ENCODE data around the gene BMP8B.
"Not testable (repeated sequence)": the region's sequence is repeated elsewhere in the genome, so short reads cannot be mapped to it uniquely, and the experiment has no call there.

The BMP8B gene

GRCh38 chr1:39779821-39780220 lies 8.8 kb downstream of the BMP8B start:
- FAIRE-seq = no peak
- no peak for DNase-seq (ENCODE audit: insufficient read length, low spot score)

DNA sequence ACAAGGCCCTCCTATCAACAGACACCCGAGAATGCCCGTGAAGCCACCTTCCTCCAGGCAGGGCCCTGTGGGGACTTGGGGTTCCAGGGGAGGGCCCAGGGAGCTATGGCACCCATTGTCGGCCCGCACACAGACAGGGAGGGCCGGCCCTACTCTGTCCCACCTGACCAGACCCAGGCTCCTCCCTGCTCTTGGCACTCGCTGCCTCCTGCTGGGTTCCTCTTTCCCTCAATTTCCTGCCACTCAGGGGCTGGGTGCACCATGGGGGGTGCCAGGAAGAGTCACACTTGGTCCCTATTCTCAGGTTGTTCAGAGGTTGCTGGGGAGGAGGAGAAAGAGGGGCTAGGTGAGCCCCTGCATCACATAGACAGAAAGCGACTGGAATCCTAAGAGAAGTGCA lies 9.5 kb downstream of the BMP8B start:
- DNase-seq (ENCODE audit: insufficient read length, low spot score) (no peak), FAIRE-seq (no peak)

- FAIRE-seq; DNase-seq (ENCODE audit: insufficient read length, low spot score): not testable (repeated sequence)
Observed at GRCh38 chr1:39778463-39779099, 10.1 kb downstream of the BMP8B start.

GRCh38 chr1:39777896-39778295 lies 10.8 kb downstream of the BMP8B start:
- DNase-seq (ENCODE audit: insufficient read length, low spot score); FAIRE-seq: not testable (repeated sequence)

- DNase-seq (ENCODE audit: insufficient read length, low spot score) (no peak), FAIRE-seq (no peak)
Observed at GRCh38 chr1:39777306-39777705, 11.4 kb downstream of the BMP8B start.

DNA sequence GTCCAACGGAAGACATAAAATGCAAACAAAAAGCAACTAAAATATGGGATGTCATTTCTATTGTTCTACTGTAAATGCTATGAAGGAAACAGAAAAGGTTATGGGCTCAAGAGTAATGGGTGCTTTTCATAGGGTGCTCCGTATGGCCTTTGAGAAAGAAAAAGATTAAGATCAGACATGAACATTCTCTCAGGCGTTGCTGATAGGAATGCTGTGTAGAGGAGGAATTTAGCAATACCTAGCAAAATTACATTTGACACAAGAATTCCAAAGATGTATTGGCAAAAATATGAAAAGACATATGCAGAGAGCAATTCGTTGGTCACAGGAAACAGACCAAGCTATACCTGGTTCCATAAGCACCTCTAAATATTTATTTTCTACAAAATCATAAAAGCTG lies 11.8 kb downstream of the BMP8B start:
- DNase-seq (ENCODE audit: insufficient read length, low spot score) = no peak
- no peak for FAIRE-seq

GRCh38 chr1:39776400-39776713 lies 12.3 kb downstream of the BMP8B start:
- no peak for FAIRE-seq
- peak; percentile 24 for DNase-seq (ENCODE audit: insufficient read length, low spot score)

- FAIRE-seq = peak; percentile 83
Observed at GRCh38 chr1:39775676-39776399, 12.8 kb downstream of the BMP8B start.

DNA sequence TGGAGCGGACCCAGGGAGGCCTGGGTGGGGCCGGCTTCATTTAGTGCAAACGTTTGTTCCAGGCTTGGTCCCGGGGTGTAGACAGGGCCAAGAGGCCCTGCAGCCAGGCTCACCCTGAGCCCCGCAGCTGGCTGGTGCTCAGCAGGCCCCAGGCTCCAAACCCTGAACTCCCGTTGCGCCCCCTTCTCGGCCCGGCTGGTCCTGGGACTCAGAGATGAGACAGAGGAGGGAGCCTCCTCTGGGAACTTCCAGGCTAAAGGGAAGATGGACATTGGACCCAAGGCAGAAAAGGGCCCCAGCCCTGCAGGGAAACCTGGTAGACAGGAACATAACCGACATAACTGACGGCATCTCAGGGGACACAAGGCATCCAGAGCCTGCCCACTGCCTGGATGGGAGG lies 13.5 kb downstream of the BMP8B start:
- DNase-seq (ENCODE audit: insufficient read length, low spot score); FAIRE-seq: not testable (repeated sequence)

More at GRCh38 chr1:39775676-39776399, 12.8 kb downstream of the BMP8B start:
- DNase-seq (ENCODE audit: insufficient read length, low spot score) = not testable (repeated sequence)

DNA sequence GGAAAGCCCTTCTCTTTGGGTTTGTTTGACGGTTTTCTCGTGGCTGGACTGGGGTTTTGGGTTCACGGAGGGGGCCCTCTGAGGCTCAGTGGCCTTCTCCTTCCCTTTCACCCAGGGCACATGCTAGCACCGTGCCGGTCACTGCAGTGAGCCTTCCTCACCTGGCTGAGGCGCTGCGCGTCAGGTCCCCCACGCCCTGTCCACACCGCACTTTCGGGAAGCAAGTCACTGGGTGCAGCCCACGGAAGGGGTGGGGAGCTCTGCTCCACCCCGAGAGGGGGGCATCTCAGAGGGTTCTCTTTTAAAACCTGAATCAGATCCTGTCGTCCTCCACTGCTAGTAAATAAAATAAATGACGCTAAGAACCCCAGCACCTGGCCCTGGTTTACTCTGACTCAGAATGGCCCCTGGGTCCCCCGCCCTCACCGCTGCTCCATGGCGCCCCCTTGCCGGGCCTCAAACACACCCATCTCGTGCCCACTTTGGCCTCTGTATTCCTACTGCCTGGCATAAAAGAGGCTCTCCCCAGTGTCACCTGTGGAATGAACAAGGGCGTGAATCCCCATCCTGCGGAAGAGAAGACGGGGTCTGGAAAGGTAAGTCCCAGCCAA lies 15.2 kb downstream of the BMP8B start:
- not testable (repeated sequence) for DNase-seq (ENCODE audit: insufficient read length, low spot score)
- peak; percentile 86 for FAIRE-seq

DNA sequence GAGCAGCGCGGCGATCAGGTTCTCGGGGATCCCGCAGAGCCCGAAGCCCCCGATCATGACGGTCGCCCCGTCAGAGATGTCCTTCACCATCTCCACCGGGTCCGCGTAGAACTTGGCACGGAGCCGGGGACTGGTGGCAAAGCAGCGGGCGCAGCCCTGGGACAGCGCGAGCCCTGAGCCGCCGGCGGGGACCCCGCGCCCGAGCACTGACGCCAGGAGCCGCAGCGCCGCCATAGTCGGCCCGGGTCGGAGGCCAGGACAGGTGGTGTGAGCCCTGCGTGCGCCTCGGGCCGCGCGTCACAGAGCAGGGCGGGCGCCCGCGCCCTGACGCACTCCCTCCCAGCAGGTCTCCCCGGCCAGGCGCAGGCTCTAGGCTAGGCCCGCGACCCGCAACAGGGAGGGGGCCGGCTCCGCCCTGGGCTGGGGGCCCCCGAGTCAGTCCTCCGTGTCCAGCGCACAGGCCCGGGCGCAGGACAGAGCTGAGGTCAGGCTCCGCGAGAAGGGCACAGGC lies 17.6 kb downstream of the BMP8B start, which contains the start of gene OXCT2:
OXCT2 (minus strand) TSS at position 327 of the 511 bp plus-strand sequence; CDS start at position 234, 93 bp downstream.
- DNase-seq (ENCODE audit: insufficient read length, low spot score); FAIRE-seq: not testable (repeated sequence)

DNA sequence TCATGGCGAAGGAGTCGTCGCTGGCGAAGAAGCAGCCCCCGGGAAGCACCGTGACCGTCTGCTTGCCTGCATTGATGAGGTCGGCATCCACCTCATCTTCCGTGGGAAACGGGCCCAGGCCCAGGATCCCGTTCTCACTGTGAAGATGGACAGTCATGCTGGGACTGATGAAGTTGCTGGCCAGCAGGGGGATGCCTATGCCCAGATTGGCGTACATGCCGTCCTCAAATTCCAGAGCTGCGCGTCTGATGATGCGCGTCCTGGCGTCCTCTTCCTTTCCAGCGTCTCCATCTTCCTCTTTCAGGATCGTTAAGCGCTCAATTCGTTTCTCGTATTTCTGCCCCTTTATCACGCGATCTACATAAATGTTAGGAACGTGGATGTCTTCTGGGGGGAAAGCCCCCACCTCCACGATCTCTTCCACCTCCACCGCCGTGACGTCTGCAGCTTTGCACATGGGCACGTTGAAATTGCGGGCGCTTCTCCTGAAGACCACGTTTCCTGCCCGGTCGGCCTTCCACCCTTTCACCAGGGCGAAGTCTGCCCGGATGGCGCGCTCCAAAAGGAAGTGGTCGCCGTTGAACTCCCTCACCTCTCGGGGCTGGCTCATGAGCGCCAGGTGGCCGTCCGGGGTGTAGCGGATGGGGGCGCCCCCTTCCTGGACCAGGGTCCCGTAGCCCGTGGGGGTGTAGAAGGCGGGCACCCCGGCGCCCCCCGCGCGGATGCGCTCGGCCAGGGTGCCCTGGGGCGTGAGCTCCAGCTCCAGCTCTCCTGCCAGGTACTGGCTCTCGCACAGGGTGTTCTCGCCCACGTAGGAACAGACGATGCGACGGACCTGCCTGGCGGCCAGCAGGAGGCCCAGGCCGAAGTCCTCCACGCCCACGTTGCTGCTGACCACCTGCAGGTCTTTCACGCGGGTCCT lies 18.3 kb downstream of the BMP8B start:
- FAIRE-seq = peak; percentile 83
- DNase-seq (ENCODE audit: insufficient read length, low spot score) = not testable (repeated sequence)

- not testable (repeated sequence) for DNase-seq (ENCODE audit: insufficient read length, low spot score); FAIRE-seq
Observed at GRCh38 chr1:39769502-39769901, 19.2 kb downstream of the BMP8B start.

GRCh38 chr1:39766466-39766865 lies 22.2 kb downstream of the BMP8B start:
- DNase-seq (ENCODE audit: insufficient read length, low spot score); FAIRE-seq: not testable (repeated sequence)

GRCh38 chr1:39764512-39764911 lies 24.2 kb downstream of the BMP8B start:
- DNase-seq (ENCODE audit: insufficient read length, low spot score); FAIRE-seq: not testable (repeated sequence)

DNA sequence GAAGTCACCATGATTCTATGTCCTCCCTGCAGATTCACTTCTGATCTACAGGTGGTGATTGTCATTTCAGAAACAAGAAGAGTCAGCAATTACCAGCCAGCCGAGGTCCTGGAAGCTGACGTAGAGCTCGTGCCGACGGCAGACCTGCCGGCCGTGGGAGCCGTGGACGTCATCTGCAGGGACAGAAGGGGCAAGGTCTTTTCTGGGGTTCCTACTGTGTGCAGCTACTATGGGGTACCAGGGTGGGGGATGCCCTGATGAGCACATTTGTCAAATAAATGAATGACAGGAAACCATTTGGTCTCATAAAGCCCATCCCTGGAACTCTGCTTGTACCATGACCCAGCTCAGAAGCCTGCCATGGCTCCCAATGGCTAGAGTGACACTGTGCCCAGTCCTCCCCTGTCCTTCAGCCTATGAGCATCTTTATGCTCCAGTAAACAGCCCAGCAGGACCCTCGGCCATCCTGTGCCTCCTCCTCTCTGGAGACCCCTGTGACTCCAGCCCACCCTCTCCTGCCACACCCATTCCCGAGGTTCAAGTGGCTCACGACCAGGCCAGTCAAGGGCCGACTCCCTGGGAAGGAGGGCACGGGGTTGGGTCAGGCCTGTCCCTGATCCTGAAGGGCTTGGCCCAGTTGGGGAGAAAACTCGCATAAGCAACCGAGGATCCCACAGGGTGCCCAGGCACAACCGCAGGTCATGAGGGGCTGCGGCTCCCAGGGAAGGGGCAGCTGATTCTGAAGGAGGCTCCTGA lies 24.9 kb downstream of the BMP8B start:
- DNase-seq (ENCODE audit: insufficient read length, low spot score); FAIRE-seq: not testable (repeated sequence)

GRCh38 chr1:39762550-39763540 lies 25.8 kb downstream of the BMP8B start:
- DNase-seq (ENCODE audit: insufficient read length, low spot score) (no peak), FAIRE-seq (no peak)

DNA sequence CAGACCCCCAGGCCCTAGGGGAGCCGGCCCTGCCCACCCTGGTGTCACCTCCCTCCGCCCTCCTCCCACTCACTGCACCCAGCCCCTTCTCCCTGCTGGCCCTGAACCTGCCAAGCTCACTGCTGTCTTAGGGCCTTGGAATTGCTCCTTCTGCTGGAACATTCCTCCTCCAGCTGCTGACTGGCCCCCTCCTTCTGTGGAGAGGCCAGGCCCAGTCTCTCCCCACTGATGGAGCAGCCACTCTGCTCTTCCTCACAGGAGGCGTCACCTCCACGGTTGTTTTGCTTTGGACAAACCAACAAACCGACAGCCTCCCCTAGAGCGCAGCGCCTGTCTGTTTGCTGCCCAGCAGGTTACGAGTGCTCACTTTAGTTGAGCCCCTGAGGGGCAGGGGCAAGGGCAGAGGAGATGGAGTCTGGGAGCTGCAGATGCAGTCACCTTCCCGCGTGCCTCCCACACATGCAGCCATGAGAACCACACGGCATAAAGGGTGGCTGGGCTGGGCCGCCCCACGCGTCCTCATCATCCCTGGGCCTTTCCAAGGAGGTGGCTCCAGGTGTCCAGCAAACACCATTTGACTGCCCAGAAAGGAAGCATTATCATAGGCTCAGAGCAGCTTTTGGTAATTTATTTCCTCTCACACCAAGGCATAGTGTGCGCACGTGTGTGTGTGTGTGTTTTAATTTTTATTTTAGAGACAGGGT lies 27.0 kb downstream of the BMP8B start:
- no peak for DNase-seq (ENCODE audit: insufficient read length, low spot score)
- FAIRE-seq = no peak
